NCI-H345 treated with DMSO at 0.1 percent for 48 hours (cell line): Measurements from ENCODE around the gene DMD.

Experiments used
- DNase-seq: peaks from one replicate; lab custom pipeline; 2025; ENCODE audit not compliant: unreplicated experiment; lab: John Stamatoyannopoulos, UW

The DMD gene

GRCh38 chrX:31909850-31910572 lies 1301.3 kb downstream of the DMD start:
- DNase-seq: no peak

GRCh38 chrX:31894152-31894551 lies 1317.2 kb downstream of the DMD start:
- DNase-seq: no peak

- no peak for DNase-seq
These were observed 1317.8 kb downstream of the DMD start for GRCh38 chrX:31893525-31893924.

DNA sequence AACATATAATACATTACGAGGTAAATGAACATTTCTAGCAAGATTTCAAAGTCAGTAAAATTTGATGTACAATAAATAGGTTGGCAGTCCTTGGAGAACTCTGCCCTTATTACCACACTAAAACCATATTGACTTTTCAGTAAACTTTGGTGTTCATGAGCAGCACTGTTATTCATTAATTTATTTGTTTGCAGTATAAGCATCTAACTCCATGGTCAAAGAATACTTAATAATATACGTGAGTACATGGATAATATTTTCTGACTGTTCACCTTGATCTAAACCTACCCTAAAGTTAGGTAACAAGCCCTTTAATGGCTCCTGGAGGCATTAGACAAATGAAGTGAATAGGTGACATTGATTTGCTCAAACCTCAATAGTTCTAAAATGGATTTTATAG lies 1322.3 kb downstream of the DMD start:
- DNase-seq: no peak

- no peak for DNase-seq
These were observed 1326.8 kb downstream of the DMD start for GRCh38 chrX:31884535-31884934.

DNA sequence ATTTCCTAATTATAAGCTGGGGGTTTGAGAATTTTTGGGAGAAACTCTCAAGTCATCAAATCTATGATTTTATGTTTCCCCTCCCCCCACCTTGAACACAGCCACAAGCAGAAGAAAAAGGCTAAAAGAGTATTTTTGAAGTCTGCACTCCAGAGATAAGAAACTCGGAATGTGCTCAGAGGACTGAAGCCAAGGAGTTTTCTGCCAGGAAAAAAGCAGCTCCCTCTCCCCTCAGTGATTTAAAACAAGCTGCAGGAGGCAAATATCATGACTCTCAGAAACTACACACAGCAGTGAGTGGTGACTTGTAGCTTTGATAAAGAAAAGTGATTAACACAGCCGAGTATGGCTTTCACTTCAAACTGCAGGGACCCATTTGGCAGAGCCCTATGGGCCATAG lies 1339.3 kb downstream of the DMD start:
- DNase-seq: no peak

DNA sequence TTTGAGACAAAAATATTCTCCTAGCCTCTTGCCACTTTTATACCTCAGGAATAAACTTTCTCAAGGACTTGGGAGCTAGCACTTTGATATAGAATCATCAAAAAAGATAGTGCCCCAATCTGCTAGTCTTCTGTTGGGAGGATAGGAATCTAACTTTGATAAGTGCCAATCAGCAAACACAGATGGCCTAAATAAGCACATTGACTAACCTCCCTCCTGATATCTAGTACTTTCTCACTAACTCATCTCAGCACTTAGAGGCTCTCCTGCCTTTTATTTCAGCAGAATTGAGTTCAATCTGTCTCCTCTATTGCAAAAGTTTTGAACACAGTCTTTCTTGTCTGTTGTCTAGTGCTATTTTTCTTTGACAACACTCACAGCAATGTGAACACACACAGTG lies 1341.1 kb downstream of the DMD start:
- no peak for DNase-seq

DNA sequence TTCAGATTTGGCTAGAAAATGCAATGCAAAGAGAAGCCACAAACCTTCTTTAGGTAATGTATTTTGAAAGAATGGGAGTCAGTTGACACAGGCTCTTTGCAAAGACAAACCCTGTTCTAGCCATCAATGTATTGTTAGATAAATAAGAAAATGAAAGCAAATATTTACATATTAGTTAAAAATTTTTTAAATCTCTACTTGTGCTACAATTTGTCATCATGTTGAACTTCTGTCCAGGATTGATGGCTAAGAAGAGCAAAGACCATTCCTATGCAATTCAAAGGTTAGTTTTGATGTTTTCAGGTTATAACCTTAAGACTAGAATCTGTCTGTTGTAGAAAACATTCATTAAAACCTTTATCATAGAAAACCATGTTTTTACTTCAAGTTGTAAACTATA lies 1350.7 kb downstream of the DMD start:
- no peak for DNase-seq

DNA sequence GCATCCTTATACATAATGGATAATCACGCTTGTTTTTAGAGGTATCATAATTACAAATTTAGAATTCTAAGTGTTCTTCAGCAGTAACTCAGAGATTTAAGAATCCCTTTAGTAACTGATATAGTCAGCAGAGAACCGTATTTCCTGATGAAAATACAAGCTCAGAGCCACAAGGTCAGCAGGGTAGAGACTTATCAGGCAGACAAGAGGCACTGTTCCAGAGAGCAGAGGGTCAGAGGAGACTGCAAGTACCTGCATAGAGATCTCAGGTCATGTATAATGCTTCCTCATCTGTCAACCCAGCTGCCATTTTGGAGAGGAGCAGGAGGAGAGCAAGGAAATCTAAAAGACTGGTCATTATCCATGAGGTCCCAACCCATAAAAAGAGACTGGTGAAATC lies 1352.4 kb downstream of the DMD start:
- no peak for DNase-seq

DNA sequence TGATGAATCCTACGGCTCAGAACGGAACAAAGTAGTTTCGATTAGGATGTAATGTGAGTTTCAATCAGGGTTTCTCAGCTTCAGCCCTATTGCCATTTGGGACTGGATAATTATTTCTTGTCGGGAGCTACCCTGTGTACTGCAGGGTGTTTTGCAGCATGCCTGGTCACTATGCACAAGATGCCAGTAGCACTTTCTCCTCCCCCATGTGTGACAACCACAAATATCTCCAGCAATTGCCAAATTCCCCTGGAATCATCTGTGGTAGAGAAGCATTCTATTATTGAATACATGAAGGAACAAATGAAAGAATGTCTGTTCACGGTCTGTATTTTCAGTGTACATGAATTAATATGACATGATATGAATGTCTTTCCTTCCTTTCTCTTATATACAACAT lies 1356.6 kb downstream of the DMD start:
- DNase-seq: no peak

- DNase-seq: no peak
These were observed 1359.6 kb downstream of the DMD start for GRCh38 chrX:31851761-31852160.

GRCh38 chrX:31847773-31848172 lies 1363.6 kb downstream of the DMD start:
- no peak for DNase-seq

- DNase-seq: no peak
These were observed 1366.3 kb downstream of the DMD start for GRCh38 chrX:31845003-31845402.

DNA sequence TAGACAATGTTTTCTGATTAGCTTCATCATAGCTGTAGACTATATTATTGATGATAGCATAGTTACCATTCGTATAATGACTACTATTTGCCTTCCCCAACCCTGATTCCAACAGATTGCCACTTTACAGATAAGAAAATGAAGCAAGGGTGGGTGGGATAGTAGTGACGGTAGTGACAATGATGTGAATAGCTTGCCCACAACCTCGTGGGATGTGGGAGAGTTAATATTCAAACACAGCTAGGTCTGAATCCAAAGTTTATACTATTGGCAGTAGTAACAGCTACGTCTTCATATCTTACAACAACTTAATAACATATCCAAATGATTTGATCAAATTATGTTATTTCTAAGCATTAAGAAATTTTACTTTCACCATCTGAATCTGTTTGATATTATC lies 1372.7 kb downstream of the DMD start:
- DNase-seq: no peak

GRCh38 chrX:31837445-31838049 lies 1373.8 kb downstream of the DMD start:
- DNase-seq: no peak

DNA sequence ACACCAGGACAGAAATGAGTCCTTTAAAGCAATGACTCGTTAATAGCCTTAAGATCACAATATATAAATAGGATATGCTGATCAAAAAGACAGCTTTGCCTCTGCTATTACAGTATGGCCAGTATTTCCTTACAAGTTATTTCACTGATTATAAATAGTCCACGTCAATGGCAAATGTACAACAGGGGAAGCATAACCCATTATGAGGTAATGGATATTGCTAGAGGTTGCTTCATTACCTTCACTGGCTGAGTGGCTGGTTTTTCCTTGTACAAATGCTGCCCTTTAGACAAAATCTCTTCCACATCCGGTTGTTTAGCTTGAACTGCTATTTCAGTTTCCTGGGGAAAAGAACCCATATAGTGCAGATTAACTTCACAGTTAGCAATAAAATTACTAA lies 1374.9 kb downstream of the DMD start:
- DNase-seq: no peak

- no peak for DNase-seq
These were observed 1379.1 kb downstream of the DMD start for GRCh38 chrX:31832263-31832662.

DNA sequence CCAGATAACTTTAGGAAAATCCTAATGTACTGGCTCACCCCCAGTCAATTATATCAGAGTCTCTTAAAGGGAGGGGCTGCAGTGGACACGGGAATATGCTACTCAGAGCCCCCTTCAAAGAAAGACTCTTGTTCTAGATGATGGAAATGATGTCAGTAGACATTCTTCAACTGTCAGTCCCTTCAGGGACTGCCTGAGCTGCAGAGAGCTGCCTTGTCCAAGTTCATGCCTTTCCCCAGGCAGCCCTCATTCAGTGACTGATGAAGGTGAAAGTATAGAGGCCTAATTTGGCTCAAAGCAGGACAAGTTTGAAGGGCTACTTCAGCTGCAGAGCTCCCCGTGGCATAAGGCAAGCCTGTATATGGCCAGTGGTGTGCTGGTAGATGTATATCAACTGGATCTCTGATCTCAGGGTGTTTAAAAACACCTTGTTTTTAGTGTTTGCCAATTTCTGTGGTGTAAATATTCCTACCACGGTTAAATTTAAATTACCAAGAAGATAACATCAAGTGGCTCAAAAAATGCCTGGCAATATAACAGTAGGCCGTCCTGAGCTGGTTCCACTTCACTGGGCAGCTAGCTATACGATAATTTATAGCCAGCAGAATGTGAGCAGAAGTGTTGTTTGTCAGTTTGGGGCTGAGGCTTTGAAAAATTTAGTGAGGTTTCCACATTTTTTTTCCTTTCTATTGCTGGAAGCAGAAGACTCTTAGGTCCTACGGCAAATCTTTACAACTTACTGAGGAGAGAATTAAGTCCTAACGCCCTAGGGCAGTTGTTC lies 1390.7 kb downstream of the DMD start:
- no peak for DNase-seq

DNA sequence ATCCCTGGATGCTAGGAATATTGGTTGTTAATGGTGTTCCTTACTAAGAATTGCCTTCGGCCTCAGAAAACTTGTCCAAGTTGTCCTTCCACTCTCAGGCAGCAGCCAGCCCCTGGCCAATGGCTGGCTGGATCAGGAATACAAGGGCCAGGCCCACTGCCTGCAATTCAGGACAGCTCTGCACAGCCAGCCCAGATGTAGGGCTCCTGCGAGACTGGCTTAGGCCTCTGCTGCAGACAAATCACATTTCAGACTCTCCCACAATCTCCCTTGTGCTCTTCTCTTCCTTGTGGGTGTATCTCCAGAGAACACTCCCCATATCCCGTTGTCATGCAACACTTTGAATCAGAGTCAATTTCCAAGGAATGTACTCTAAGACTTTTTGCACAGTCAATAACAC lies 1391.9 kb downstream of the DMD start:
- no peak for DNase-seq

GRCh38 chrX:31811106-31811505 lies 1400.2 kb downstream of the DMD start:
- no peak for DNase-seq

DNA sequence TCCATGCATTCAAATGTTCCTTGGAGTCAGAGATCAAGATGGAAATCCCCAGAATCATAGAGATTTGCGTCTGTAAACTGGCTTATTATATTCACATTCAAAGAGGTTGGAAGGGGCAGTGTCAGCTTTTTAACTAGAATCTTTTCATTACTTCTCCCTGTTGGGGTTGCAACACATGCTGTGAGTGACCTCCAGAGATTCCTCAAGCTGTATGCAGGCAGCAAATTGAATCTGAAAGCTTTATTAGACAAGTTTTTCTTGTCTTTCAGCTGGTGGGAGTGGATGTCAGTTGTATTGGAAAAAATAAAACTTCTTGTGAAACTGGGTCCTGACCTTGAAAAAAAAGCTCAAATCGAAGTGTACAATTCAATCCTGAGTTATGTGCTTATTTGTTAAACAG lies 1403.0 kb downstream of the DMD start:
- no peak for DNase-seq

GRCh38 chrX:31807165-31807564 lies 1404.2 kb downstream of the DMD start:
- no peak for DNase-seq
